ENCODE measurements around the gene GAS2L2. TPM values are rescaled to one million over a fixed set of nuclear protein-coding genes. Genes with fewer than 3 reads are reported as not detected.
A peak's percentile ranks its signal among the peaks of the same experiment; 100 is the strongest.

Gene GAS2L2
- total RNA-seq, 1 experiment from 2014 or later: 0.23 TPM

DNA sequence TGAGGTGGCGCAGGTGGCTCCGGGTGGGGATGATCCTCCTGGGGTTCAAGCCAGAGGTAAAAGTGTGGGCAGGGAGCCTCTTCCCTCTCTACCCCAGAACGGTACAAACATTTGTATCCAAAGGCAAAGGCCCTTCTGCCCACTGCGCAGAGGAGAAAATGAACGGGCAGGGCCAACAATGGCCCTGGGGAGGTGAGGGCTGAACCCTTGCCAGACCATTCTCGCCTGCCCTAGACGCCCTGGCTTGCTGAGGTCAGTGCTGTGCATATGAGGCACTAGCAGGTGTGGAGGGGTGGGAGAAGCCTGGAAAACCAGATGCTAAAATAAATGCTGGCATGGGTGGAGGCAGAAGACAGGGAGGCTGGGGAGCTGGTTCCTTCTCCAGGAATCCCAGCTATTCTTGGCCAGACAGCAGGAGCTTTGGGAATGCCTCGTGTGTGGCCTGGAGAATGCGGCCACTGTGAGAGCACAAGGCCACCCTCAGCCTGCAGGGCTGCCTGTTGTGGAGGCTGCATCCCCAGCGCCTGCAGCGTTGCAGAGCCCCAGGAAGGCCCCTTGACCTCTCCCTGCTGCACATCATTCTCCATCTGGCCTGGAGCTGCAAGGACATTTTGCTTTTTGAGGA is 12.2 kb upstream of the GAS2L2 start:
- Mint-ChIP-seq H3K4me3 (ENCODE audit: unreplicated experiment) (peak overlapping the region; percentile 75), H3K9me3 (ENCODE audit: unreplicated experiment) (no peaks in the 10 kb centered on the region), H3K27me3 (ENCODE audit: insufficient read depth, unreplicated experiment) (no peaks in the 10 kb centered on the region), H3K36me3 (ENCODE audit: insufficient read depth, unreplicated experiment) (peaks cover 14% of the 10 kb centered on the region), H3K4me1 (ENCODE audit: insufficient read depth, unreplicated experiment) (peaks cover 13% of the 10 kb centered on the region), H3K27ac (ENCODE audit: low read depth, unreplicated experiment) (no peak overlapping the region)
- DNase-seq (ENCODE audit: unreplicated experiment): no peak
- ChIA-PET CTCF (interaction anchor here (0.5 to 30.0 kb wide), 13 partner anchors 11 to 739 kb away, joined by 3 to 684 read pairs (median 5); partner anchors contain the start of genes MMP28 and TAF15), POLR2A (interaction anchor here (0.6 to 27.6 kb wide), 4 partner anchors 10 to 44 kb away, joined by 3 to 736 read pairs (median 247); partner anchors contain the start of genes MMP28 and TAF15)
- no TSS peak for BruUV-seq (replicated peaks)
- TF ChIP-seq CTCF (IDR thresholded peaks at IDR 0.05; ENCODE audit: unreplicated experiment): no peak
- intact Hi-C loops (cut with micrococcal nuclease): no loop called here

DNA sequence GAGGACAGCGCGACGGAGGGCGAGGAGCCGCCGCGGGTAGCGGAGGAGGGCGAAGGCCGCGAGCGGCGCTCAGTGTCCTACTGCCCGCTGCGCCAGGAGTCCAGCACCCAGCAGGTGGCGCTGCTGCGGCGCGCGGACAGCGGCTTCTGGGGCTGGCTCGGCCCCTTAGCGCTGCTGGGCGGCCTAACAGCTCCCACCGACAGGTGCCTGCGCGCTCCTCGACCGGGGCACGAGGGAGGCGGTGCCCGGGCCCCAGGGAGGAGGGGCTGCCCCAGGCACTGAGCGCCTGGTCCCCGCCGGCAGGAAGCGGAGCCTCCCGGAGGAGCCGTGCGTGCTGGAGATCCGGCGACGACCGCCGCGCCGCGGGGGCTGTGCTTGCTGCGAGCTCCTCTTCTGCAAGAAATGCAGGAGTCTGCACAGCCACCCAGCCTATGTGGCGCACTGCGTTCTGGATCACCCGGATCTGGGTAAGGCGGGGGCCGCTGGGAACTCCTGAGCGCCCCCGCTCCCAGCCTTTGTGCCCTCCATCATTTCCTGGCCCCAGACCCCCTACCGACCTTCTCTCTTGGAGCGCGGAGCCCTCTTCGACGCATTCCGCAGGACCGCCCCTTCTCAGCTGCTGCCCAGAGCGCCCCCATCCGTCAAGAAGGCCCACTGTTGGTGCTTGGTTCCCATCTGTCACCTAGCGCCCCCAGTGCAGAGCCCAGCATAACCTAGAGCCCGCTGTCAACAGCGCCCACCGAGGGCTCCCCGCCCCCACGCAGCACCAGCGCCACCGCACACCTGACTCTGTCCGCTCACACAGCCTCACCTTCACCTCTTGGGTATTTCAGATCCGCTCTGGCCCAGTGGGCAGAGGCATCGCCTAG is 11.3 kb upstream of the GAS2L2 start:
- peak; percentile 87 for DNase-seq (ENCODE audit: unreplicated experiment)

DNA sequence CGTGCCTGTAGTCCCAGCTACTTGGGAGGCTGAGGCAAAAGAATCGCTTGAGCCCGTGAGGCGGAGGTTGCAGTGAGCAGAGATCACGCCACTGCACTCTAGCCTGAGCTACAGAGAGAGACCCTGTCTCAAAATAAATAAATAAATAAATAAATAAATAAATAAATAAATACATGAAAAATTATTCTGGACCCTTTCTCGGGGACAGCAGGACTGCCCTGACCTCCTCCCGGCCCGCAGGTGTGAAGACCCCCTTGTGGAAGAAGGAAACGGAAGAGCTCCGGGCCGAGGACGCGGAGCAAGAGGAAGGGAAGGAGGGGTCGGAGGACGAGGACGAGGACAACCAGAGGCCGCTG is 10.7 kb upstream of the GAS2L2 start:
- Mint-ChIP-seq H3K4me1 (ENCODE audit: insufficient read depth, unreplicated experiment) (peaks cover 13% of the 10 kb centered on the region), H3K4me3 (ENCODE audit: unreplicated experiment) (peak overlapping the region; percentile 75), H3K9me3 (ENCODE audit: unreplicated experiment) (no peaks in the 10 kb centered on the region), H3K27ac (ENCODE audit: low read depth, unreplicated experiment) (peak overlapping the region; percentile 87), H3K36me3 (ENCODE audit: insufficient read depth, unreplicated experiment) (peaks cover 14% of the 10 kb centered on the region), H3K27me3 (ENCODE audit: insufficient read depth, unreplicated experiment) (no peaks in the 10 kb centered on the region)
- BruUV-seq (replicated peaks): no TSS peak
- no peak for DNase-seq (ENCODE audit: unreplicated experiment)
- ChIA-PET CTCF (interaction anchor here (0.6 to 30.0 kb wide), 26 partner anchors 9 to 731 kb away, joined by 3 to 684 read pairs (median 4); partner anchors contain the start of genes MMP28 and TAF15), POLR2A (interaction anchor here (0.6 to 27.6 kb wide), 6 partner anchors 8 to 210 kb away, joined by 3 to 736 read pairs (median 4); partner anchors contain the start of genes MMP28 and TAF15)
- TF ChIP-seq CTCF (IDR thresholded peaks at IDR 0.05; ENCODE audit: unreplicated experiment): no peak
- intact Hi-C loops (cut with micrococcal nuclease): loop anchor here (1.0 kb wide), 1 partner anchor 46 kb away; the partner anchor contains the start of gene TAF15

More for the DNA sequence above, 11.3 kb upstream of the GAS2L2 start:
- ChIA-PET CTCF (interaction anchor here (0.5 to 30.0 kb wide), 31 partner anchors 8 to 1077 kb away, joined by 3 to 684 read pairs (median 4); partner anchors contain the start of genes MMP28 and TAF15), POLR2A (interaction anchor here (1.0 to 27.6 kb wide), 5 partner anchors 9 to 52 kb away, joined by 3 to 736 read pairs (median 5); partner anchors contain the start of genes MMP28 and TAF15)
- no peaks in the 10 kb centered on the region for H3K9me3 Mint-ChIP-seq (ENCODE audit: unreplicated experiment)
- H3K4me3 Mint-ChIP-seq (ENCODE audit: unreplicated experiment): peak overlapping the region; percentile 75
- no TSS peak for BruUV-seq (replicated peaks)
- intact Hi-C loops (cut with micrococcal nuclease): loop anchor here (1.0 kb wide), 1 partner anchor 45 kb away; the partner anchor contains the start of gene TAF15
- H3K27me3 Mint-ChIP-seq (ENCODE audit: insufficient read depth, unreplicated experiment): no peaks in the 10 kb centered on the region
- H3K36me3 Mint-ChIP-seq (ENCODE audit: insufficient read depth, unreplicated experiment): peaks cover 14% of the 10 kb centered on the region
- peak overlapping the region; percentile 87 for H3K27ac Mint-ChIP-seq (ENCODE audit: low read depth, unreplicated experiment)
- peaks cover 13% of the 10 kb centered on the region for H3K4me1 Mint-ChIP-seq (ENCODE audit: insufficient read depth, unreplicated experiment)
- peak; percentile 92 for TF ChIP-seq CTCF (IDR thresholded peaks at IDR 0.05; ENCODE audit: unreplicated experiment)
